HUES64 (cell line): Measurements from ENCODE around the gene NLN.
"Not testable (repeated sequence)": the region's sequence is repeated elsewhere in the genome, so short reads cannot be mapped to it uniquely, and the experiment has no call there.

Source experiments
- H3K27ac ChIP-seq: 2 replicates; pipeline ENCODE4 v1.7.0; 2013; ENCODE audit warnings: low read depth, low read length, inconsistent platforms
- H3K27me3 ChIP-seq: 2 replicates; pipeline ENCODE4 v1.6.1; 2013; ENCODE audit warnings: mild to moderate bottlenecking, low read length; ENCODE audit not compliant: insufficient read depth
- H3K36me3 ChIP-seq: 2 replicates; pipeline ENCODE4 v1.6.1; 2013; ENCODE audit warnings: mild to moderate bottlenecking, low read length; ENCODE audit not compliant: insufficient read depth
- H3K4me1 ChIP-seq: 2 replicates; pipeline ENCODE4 v1.6.1; 2013; ENCODE audit warnings: mild to moderate bottlenecking, low read length, moderate library complexity; ENCODE audit not compliant: insufficient read depth
- H3K4me3 ChIP-seq: 2 replicates; pipeline ENCODE4 v1.5.1; 2013; ENCODE audit warnings: mild to moderate bottlenecking, low read length, moderate library complexity
- H3K9ac ChIP-seq: 2 replicates; pipeline ENCODE4 v1.6.1; 2013; ENCODE audit warnings: mild to moderate bottlenecking, low read depth, low read length
- H3K9me3 ChIP-seq: 2 replicates; pipeline ENCODE4 v1.6.1; 2013; ENCODE audit warnings: low read depth, low read length; ENCODE audit not compliant: insufficient read depth
- WGBS: fragments of 150-250, 120-280 bp; methylation state at CpG from one replicate; pipeline ENCODE4 v1.1.7; 2013; ENCODE audit warnings: missing lambda C conversion rate; 5-methylcytosine and 5-hydroxymethylcytosine counted together

Gene NLN

GRCh38 chr5:65758546-65759144, 36.6 kb downstream of the NLN start:
- Histone ChIP-seq H3K9me3 (no peaks in the 10 kb centered on the region), H3K27ac (no peak overlapping the region), H3K4me1 (no peaks in the 10 kb centered on the region), H3K4me3 (no peak overlapping the region), H3K9ac (no peak overlapping the region), H3K36me3 (peaks cover 54% of the 10 kb centered on the region), H3K27me3 (no peaks in the 10 kb centered on the region)
- WGBS = 94% methylated on average over 4 of the region's 4 CpGs

- Histone ChIP-seq H3K27ac (no peak overlapping the region), H3K27me3 (no peaks in the 10 kb centered on the region), H3K36me3 (peaks cover 66% of the 10 kb centered on the region), H3K4me3 (no peak overlapping the region), H3K9me3 (no peaks in the 10 kb centered on the region), H3K4me1 (no peaks in the 10 kb centered on the region), H3K9ac (no peak overlapping the region)
- 86% methylated on average over 2 of the region's 2 CpGs for WGBS
Measured at GRCh38 chr5:65760504-65761275, 38.7 kb downstream of the NLN start.

- no peaks in the 10 kb centered on the region for H3K9me3 ChIP-seq
- H3K27me3 ChIP-seq = no peaks in the 10 kb centered on the region
- no peak overlapping the region for H3K4me3 ChIP-seq
- 100% methylated on average over 1 of the region's 1 CpG for WGBS
- H3K36me3 ChIP-seq = peaks cover 80% of the 10 kb centered on the region
- no peaks in the 10 kb centered on the region for H3K4me1 ChIP-seq
- H3K9ac ChIP-seq = no peak overlapping the region
- no peak overlapping the region for H3K27ac ChIP-seq
Measured at GRCh38 chr5:65762234-65762633, 40.2 kb downstream of the NLN start.

- H3K27me3 ChIP-seq = no peaks in the 10 kb centered on the region
- H3K4me3 ChIP-seq = no peak overlapping the region
- peaks cover 70% of the 10 kb centered on the region for H3K36me3 ChIP-seq
- no peaks in the 10 kb centered on the region for H3K4me1 ChIP-seq
- H3K9ac ChIP-seq = no peak overlapping the region
- WGBS = 100% methylated on average over 1 of the region's 1 CpG
- no peaks in the 10 kb centered on the region for H3K9me3 ChIP-seq
- no peak overlapping the region for H3K27ac ChIP-seq
Measured at GRCh38 chr5:65765582-65765981, 43.6 kb downstream of the NLN start.

GRCh38 chr5:65766175-65766574, 44.2 kb downstream of the NLN start:
- Histone ChIP-seq H3K9me3 (no peaks in the 10 kb centered on the region), H3K4me3 (no peak overlapping the region), H3K27ac (no peak overlapping the region), H3K36me3 (peaks cover 67% of the 10 kb centered on the region), H3K9ac (no peak overlapping the region), H3K27me3 (no peaks in the 10 kb centered on the region), H3K4me1 (no peaks in the 10 kb centered on the region)
- 56% methylated on average over 2 of the region's 2 CpGs for WGBS

GRCh38 chr5:65766781-65767180, 44.8 kb downstream of the NLN start:
- no peak overlapping the region for H3K4me3 ChIP-seq
- no peaks in the 10 kb centered on the region for H3K9me3 ChIP-seq
- H3K27ac ChIP-seq = no peak overlapping the region
- H3K27me3 ChIP-seq = no peaks in the 10 kb centered on the region
- no peaks in the 10 kb centered on the region for H3K4me1 ChIP-seq
- H3K9ac ChIP-seq = no peak overlapping the region
- H3K36me3 ChIP-seq = peaks cover 64% of the 10 kb centered on the region
- WGBS = 92% methylated on average over 2 of the region's 2 CpGs

- Histone ChIP-seq H3K27me3 (no peaks in the 10 kb centered on the region), H3K4me3 (no peak overlapping the region), H3K36me3 (peaks cover 59% of the 10 kb centered on the region), H3K4me1 (no peaks in the 10 kb centered on the region), H3K9me3 (no peaks in the 10 kb centered on the region), H3K27ac (no peak overlapping the region), H3K9ac (no peak overlapping the region)
- WGBS = 95% methylated on average over 1 of the region's 1 CpG
Measured at GRCh38 chr5:65767565-65767964, 45.6 kb downstream of the NLN start.

GRCh38 chr5:65768723-65769346, 46.8 kb downstream of the NLN start:
- no peaks in the 10 kb centered on the region for H3K9me3 ChIP-seq
- H3K27me3 ChIP-seq = no peaks in the 10 kb centered on the region
- WGBS = 98% methylated on average over 7 of the region's 7 CpGs
- H3K4me1 ChIP-seq = no peaks in the 10 kb centered on the region
- no peak overlapping the region for H3K4me3 ChIP-seq
- no peak overlapping the region for H3K9ac ChIP-seq
- H3K27ac ChIP-seq = no peak overlapping the region
- peaks cover 46% of the 10 kb centered on the region for H3K36me3 ChIP-seq

GRCh38 chr5:65769539-65769938, 47.5 kb downstream of the NLN start:
- Histone ChIP-seq H3K4me1 (no peaks in the 10 kb centered on the region), H3K27me3 (no peaks in the 10 kb centered on the region), H3K9ac (no peak overlapping the region), H3K27ac (no peak overlapping the region), H3K4me3 (no peak overlapping the region), H3K9me3 (no peaks in the 10 kb centered on the region), H3K36me3 (peaks cover 44% of the 10 kb centered on the region)
- no CpG with 5 or more reads among the region's 1 CpG for WGBS

GRCh38 chr5:65771266-65771665, 49.3 kb downstream of the NLN start:
- 100% methylated on average over 2 of the region's 2 CpGs for WGBS
- no peak overlapping the region for H3K4me3 ChIP-seq

GRCh38 chr5:65772963-65773362, 51.0 kb downstream of the NLN start:
- WGBS = 99% methylated on average over 2 of the region's 2 CpGs
- not testable (repeated sequence) for H3K27me3 ChIP-seq

More at GRCh38 chr5:65771266-65771665, 49.3 kb downstream of the NLN start:
- Histone ChIP-seq H3K4me1 (no peaks in the 10 kb centered on the region), H3K27me3 (no peaks in the 10 kb centered on the region), H3K27ac (no peak overlapping the region), H3K36me3 (peaks cover 45% of the 10 kb centered on the region), H3K9me3 (no peaks in the 10 kb centered on the region), H3K9ac (no peak overlapping the region)

More at GRCh38 chr5:65772963-65773362, 51.0 kb downstream of the NLN start:
- H3K27ac ChIP-seq, H3K9me3 ChIP-seq, H3K4me3 ChIP-seq, H3K4me1 ChIP-seq, H3K9ac ChIP-seq: not testable (repeated sequence)
- peaks cover 54% of the 10 kb centered on the region for H3K36me3 ChIP-seq
